Umbilical cord (tissue), 1 donor: ENCODE measurements around the gene PTOV1. TPM values are rescaled to one million over a fixed set of nuclear protein-coding genes. Genes with fewer than 3 reads are reported as not detected.

Source experiments
- total RNA-seq: library from RNA; depleted of rRNA; stranded (reverse); fragments of >200 nt; gene quantifications from one replicate; pipeline ENCODE4 v1.2.3, GENCODE V29; 2014; ENCODE audit warnings: low replicate concordance; ENCODE audit not compliant: insufficient read depth

PTOV1 gene
- total RNA-seq, 1 donor from 2014 or later, result 63.6 TPM

Other genes starting within 250 kb of the PTOV1 start
- 43.6 TPM for gene RRAS, start 211.0 kb upstream of the PTOV1 start, total RNA-seq
- 7.9 TPM for gene SCAF1, start 208.9 kb upstream of the PTOV1 start, total RNA-seq
- 102 TPM for gene IRF3, start 185.3 kb upstream of the PTOV1 start, total RNA-seq
- gene BCL2L12, start 185.2 kb upstream of the PTOV1 start, total RNA-seq, result 0.96 TPM
- gene PRMT1, start 173.9 kb upstream of the PTOV1 start, total RNA-seq, result 137 TPM
- gene ADM5, start 161.6 kb upstream of the PTOV1 start, total RNA-seq, result 1.9 TPM
- gene CPT1C, start 160.0 kb upstream of the PTOV1 start, total RNA-seq, result 4.3 TPM
- gene TSKS, start 87.9 kb upstream of the PTOV1 start, total RNA-seq, result not detected
- gene AP2A1, start 84.2 kb upstream of the PTOV1 start, total RNA-seq, result 39.2 TPM
- gene FUZ, start 37.9 kb upstream of the PTOV1 start, total RNA-seq, result 10.8 TPM
- 16.1 TPM for gene MED25, start 32.9 kb upstream of the PTOV1 start, total RNA-seq
- gene PNKP, start 16.4 kb downstream of the PTOV1 start, total RNA-seq, result 31.5 TPM
- gene AKT1S1, start 26.2 kb downstream of the PTOV1 start, total RNA-seq, result 9.1 TPM
- gene TBC1D17, start 26.5 kb downstream of the PTOV1 start, total RNA-seq, result 4.1 TPM
- gene IL4I1, start 45.7 kb downstream of the PTOV1 start, total RNA-seq, result 1.4 TPM
- gene ATF5, start 78.0 kb downstream of the PTOV1 start, total RNA-seq, result 2.6 TPM
- 15.4 TPM for gene NUP62, start 78.3 kb downstream of the PTOV1 start, total RNA-seq
- gene SIGLEC11, start 110.0 kb downstream of the PTOV1 start, total RNA-seq, result 0.72 TPM
- 11.1 TPM for gene VRK3, start 174.2 kb downstream of the PTOV1 start, total RNA-seq
- 20.5 TPM for gene ZNF473, start 174.8 kb downstream of the PTOV1 start, total RNA-seq